Vagina (tissue), 2 donors: ENCODE data around the gene ZNF490. TPM values are rescaled to one million over a fixed set of nuclear protein-coding genes. Genes with fewer than 3 reads are reported as not detected.
"Not testable (repeated sequence)": the region's sequence is repeated elsewhere in the genome, so short reads cannot be mapped to it uniquely, and the experiment has no call there.

Experiments
- DNase-seq, 2 donors: peaks; one replicate each; pipeline ENCODE4 v3.0.0-alpha.2; 2017; ENCODE audit errors: extremely low spot score in 2 of 2
- H3K27ac ChIP-seq: fragments of 200-600 bp; sonication (generic); one replicate; pipeline ENCODE4 v1.5.1; 2019
- H3K27me3 ChIP-seq: fragments of 200-600 bp; sonication (generic); one replicate; pipeline ENCODE4 v1.5.1; 2019
- H3K36me3 ChIP-seq, 2 donors: fragments of 200-600 bp; sonication (generic); one replicate each; pipeline ENCODE4 v1.5.1; 2017 to 2019
- H3K4me1 ChIP-seq: fragments of 200-600 bp; sonication (generic); one replicate; pipeline ENCODE4 v1.5.1; 2019
- H3K4me3 ChIP-seq, 2 donors: fragments of 200-600 bp; sonication (generic); 1 replicate in 1 of 2; 2 replicates in 1 of 2; pipeline ENCODE4 v1.5.1; 2016 to 2019
- H3K9me3 ChIP-seq: fragments of 200-600 bp; sonication (generic); one replicate; pipeline ENCODE4 v1.5.1; 2019
- CTCF ChIP-seq, 3 experiments: fragments of 450-650 bp in 2 of 3; fragments of 200-600 bp in 1 of 3; sonication (generic) in 1 of 3; IDR thresholded peaks; one replicate each; pipeline ENCODE4 v1.5.1; 2017 to 2019; ENCODE audit warnings: antibody characterized with exemption in 3 of 3, mild to moderate bottlenecking in 2 of 3, moderate library complexity in 2 of 3
- POLR2A ChIP-seq, 2 donors: fragments of 450-650 bp; IDR thresholded peaks; one replicate each; pipeline ENCODE4 v1.6.1; 2017; ENCODE audit warnings: antibody characterized with exemption in 2 of 2, mild to moderate bottlenecking in 2 of 2, moderate library complexity in 2 of 2
- POLR2AphosphoS5 ChIP-seq, 2 donors: sonication (generic); formaldehyde crosslinking; IDR thresholded peaks; one replicate each; pipeline ENCODE4 v1.9.0; 2017; ENCODE audit warnings: antibody characterized with exemption in 2 of 2, mild to moderate bottlenecking in 2 of 2, low read depth in 1 of 2; ENCODE audit not compliant: insufficient read depth in 1 of 2
- intact Hi-C: fragments of 100-400 bp; cut with DNase I; formaldehyde crosslinking; loops from one replicate; pipeline ENCODE4 v1.15.1; 2023
- total RNA-seq: library from RNA; depleted of rRNA; stranded (reverse); fragments of >200 nt; gene quantifications from one replicate; pipeline ENCODE4 v1.2.3, GENCODE V29; 2016

The ZNF490 gene
- total RNA-seq, 1 donor from 2014 or later = 4.9 TPM

- Histone ChIP-seq H3K9me3 (peaks cover 9% of the 10 kb centered on the region), H3K27me3 (no peaks in the 10 kb centered on the region), H3K36me3 (peaks cover 7 to 41% of the 10 kb centered on the region in 2 donors), H3K27ac (no peak overlapping the region), H3K4me3 (no peak overlapping the region), H3K4me1 (no peaks in the 10 kb centered on the region)
- intact Hi-C loops = no loop called here
- TF ChIP-seq POLR2A (IDR thresholded peaks at IDR 0.05) (no peak), CTCF (IDR thresholded peaks at IDR 0.05) (no peak), POLR2AphosphoS5 (IDR thresholded peaks at IDR 0.05; ENCODE audit: insufficient read depth in 1 of 2, low read depth in 1 of 2) (no peak)
- DNase-seq = no peak
These were observed 30.4 kb downstream of the ZNF490 start for GRCh38 chr19:12580180-12580694.

- Histone ChIP-seq H3K36me3 (peaks cover 7 to 41% of the 10 kb centered on the region in 2 donors), H3K27me3 (no peaks in the 10 kb centered on the region), H3K9me3 (peaks cover 9% of the 10 kb centered on the region), H3K4me3 (no peak overlapping the region), H3K27ac (no peak overlapping the region), H3K4me1 (no peaks in the 10 kb centered on the region)
- DNase-seq = no peak
- TF ChIP-seq POLR2AphosphoS5 (IDR thresholded peaks at IDR 0.05; ENCODE audit: insufficient read depth in 1 of 2, low read depth in 1 of 2) (no peak), POLR2A (IDR thresholded peaks at IDR 0.05) (no peak), CTCF (IDR thresholded peaks at IDR 0.05) (no peak)
- intact Hi-C loops = no loop called here
These were observed 32.0 kb downstream of the ZNF490 start for GRCh38 chr19:12578641-12579040.

- DNase-seq = no peak
- Histone ChIP-seq H3K27ac (no peak overlapping the region), H3K4me1 (no peaks in the 10 kb centered on the region), H3K9me3 (no peaks in the 10 kb centered on the region), H3K27me3 (no peaks in the 10 kb centered on the region), H3K4me3 (no peak overlapping the region), H3K36me3 (no peaks in the 10 kb centered on the region)
- intact Hi-C loops = no loop called here
- TF ChIP-seq POLR2A (IDR thresholded peaks at IDR 0.05) (no peak), POLR2AphosphoS5 (IDR thresholded peaks at IDR 0.05; ENCODE audit: insufficient read depth in 1 of 2, low read depth in 1 of 2) (no peak), CTCF (IDR thresholded peaks at IDR 0.05) (no peak)
These were observed 36.6 kb downstream of the ZNF490 start for GRCh38 chr19:12574036-12574435.

- Histone ChIP-seq H3K4me3 (no peak overlapping the region), H3K4me1 (peaks cover 9% of the 10 kb centered on the region), H3K9me3 (no peaks in the 10 kb centered on the region), H3K27me3 (no peaks in the 10 kb centered on the region), H3K27ac (no peak overlapping the region), H3K36me3 (no peaks in the 10 kb centered on the region)
- intact Hi-C loops = no loop called here
- no peak for DNase-seq
- TF ChIP-seq POLR2AphosphoS5 (IDR thresholded peaks at IDR 0.05; ENCODE audit: insufficient read depth in 1 of 2, low read depth in 1 of 2) = no peak
- no peak for TF ChIP-seq CTCF (IDR thresholded peaks at IDR 0.05)
- TF ChIP-seq POLR2A (IDR thresholded peaks at IDR 0.05) = no peak
These were observed 42.7 kb downstream of the ZNF490 start for GRCh38 chr19:12567951-12568350.

GRCh38 chr19:12566380-12566779, 44.2 kb downstream of the ZNF490 start:
- DNase-seq, H3K36me3 ChIP-seq, H3K9me3 ChIP-seq, H3K27me3 ChIP-seq, intact Hi-C loops, H3K4me1 ChIP-seq, H3K27ac ChIP-seq, H3K4me3 ChIP-seq: not testable (repeated sequence)
